ENCODE data around the gene FAM171A2. TPM values are rescaled to one million over a fixed set of nuclear protein-coding genes. Genes with fewer than 3 reads are reported as not detected.
"Not testable (repeated sequence)": the region's sequence is repeated elsewhere in the genome, so short reads cannot be mapped to it uniquely, and the experiment has no call there.

Gene FAM171A2
- total RNA-seq, 1 experiment from 2014 or later: 1.9 TPM

DNA sequence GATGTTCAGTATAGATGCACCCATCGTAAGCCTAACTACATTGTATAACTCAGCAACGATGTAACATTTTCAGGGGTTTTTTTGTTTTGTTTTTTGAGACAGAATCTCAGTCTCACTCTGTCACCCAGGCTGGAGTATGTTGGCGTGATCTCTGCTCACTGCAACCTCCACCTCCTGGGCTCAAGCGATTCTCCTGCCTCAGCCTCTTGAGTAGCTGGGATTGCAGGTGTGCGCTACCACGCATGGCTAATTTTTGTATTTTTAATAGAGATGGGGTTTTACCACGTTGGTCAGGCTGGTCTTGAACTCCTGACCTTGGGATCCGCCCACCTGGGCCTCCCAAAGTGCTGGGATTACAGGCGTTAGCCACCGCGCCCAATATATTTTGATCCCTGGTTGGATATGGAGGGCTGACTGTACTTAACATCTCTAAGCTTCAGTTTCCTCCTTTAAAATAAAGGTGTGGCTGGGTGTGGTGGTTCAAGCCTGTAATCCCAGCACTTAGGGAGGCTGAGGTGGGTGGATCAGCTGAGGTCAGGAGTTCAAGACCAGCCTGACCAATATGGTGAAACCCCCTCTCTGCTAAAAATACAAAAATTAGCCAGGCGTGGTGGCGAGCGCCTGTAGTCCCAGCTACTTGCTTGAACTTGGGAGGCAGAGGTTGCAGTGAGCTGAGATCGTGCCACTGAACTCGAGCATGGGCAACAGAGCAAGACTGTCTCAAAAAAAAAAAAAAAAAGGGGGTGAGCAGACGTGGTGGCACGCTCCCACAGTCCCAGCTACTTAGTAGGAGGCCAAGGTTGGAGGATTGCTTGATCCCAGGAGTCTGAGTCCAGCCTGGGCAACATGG lies 16.2 kb downstream of the FAM171A2 start:
- DNase-seq (ENCODE audit: low read depth): not testable (repeated sequence)

DNA sequence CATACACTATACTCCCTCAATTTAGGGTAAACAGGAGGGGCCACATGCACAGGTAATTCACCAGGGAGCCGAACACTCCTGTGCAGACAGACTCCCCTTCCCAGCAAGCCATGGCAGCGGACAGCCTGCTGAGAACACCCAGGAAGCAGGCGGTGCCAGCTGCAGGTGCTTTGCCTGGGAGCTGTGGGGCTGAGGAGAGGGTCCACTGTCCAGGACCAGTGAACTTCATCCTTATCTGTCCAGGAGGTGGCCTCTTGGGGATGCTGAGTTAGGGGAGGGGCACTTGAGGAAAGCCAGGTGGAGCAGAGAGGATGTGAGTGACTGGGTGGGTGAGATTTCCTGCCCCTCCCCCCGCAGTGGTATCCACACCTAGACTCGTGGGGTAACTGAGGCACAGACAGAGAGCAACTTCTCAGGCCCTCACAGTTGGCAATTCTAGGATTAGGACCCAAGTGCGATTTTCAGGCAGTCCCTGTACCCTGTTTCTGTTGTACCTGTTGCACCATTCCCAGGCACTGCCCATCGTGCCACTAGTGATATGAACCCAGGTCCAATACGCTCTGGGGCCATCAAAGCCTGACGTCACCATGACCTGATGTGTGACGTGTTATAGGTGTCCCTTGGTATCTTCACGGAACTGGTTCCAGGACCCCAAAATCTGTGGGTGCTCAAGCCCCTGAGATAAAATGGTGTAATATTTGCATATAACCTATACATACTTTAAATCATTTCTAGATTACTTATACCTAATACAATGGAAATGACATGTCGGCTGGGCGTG lies 17.4 kb downstream of the FAM171A2 start:
- no peak for DNase-seq (ENCODE audit: low read depth)

DNA sequence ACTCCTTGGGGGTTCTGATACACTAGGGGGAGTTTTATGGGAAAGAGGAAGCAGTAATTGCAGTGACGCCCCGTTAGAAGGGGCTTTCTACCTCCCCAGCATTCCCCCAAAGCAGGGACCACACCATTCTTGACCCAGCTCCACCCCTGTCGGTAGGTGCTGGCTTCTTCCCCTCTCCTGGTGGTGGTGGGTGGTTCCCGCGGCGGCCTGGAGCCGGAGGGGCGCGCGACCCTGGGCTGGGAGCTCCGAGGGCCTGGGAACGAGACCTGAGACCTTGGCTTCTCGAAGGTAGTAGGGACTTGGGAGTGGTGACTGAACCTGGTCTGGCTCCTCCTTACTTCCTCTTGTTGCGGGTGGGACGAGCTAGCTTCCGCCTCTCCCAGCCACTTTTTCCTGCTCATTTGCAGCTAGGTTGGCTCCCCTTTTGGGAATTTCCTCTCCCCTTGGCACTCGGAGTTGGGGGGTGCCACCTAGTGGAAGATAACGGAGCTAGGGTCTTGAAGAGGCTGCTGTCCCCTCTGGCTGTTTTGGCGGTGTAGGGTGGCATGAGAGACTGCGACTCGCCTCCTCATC lies 18.1 kb downstream of the FAM171A2 start:
- DNase-seq (ENCODE audit: low read depth): peak; percentile 69

- DNase-seq (ENCODE audit: low read depth): peak; percentile 98
Observed at GRCh38 chr17:44344939-44345453, 18.7 kb downstream of the FAM171A2 start, which contains the start of gene GRN. TSS of gene GRN (plus strand) at chr17:44345302. CDS start at chr17:44349165, 3,863 bp downstream.

GRCh38 chr17:44343510-44344209 lies 20.0 kb downstream of the FAM171A2 start:
- DNase-seq (ENCODE audit: low read depth): no peak

- DNase-seq (ENCODE audit: low read depth): not testable (repeated sequence)
Observed at GRCh38 chr17:44340553-44340952, 23.1 kb downstream of the FAM171A2 start.

DNA sequence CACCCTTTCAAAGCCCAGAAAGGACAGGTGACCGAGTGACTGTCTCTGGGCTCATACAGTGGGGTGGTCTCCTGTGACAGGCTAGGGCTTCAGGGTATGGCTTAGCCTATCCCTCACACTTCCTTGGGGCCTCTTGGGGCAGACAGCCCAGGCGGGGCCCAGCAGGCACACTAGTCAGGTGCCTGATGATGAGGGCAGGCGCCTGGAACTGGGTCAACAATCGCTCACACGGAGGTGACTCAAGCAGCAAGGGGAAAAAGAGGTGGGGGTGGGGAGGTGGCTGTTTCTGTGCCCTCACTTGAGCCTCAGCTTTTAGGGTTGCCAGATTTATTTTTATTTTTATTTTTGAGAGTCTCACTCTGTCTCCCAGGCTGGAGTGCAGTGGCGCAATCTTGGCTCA lies 25.0 kb downstream of the FAM171A2 start:
- DNase-seq (ENCODE audit: low read depth): no peak

DNA sequence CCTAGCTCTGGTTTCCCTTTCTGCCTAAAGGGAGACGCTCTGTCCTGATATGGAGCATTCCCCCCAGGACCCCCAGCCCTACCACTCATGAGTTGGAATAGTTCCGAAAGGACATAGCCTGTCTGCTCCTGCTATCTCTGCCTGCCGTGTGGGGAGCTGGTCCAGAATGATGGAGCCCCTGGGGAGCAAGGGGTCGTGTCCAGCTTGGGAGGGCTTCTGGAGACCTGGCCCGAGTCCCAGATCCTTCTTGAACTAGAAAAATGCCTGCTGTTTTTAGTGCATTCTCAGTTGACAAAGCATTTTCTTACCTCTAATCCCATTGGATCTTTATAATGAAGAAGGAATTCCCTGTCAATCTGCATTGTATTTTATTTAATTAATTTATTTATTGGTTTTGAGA lies 27.7 kb downstream of the FAM171A2 start:
- no peak for DNase-seq (ENCODE audit: low read depth)

DNA sequence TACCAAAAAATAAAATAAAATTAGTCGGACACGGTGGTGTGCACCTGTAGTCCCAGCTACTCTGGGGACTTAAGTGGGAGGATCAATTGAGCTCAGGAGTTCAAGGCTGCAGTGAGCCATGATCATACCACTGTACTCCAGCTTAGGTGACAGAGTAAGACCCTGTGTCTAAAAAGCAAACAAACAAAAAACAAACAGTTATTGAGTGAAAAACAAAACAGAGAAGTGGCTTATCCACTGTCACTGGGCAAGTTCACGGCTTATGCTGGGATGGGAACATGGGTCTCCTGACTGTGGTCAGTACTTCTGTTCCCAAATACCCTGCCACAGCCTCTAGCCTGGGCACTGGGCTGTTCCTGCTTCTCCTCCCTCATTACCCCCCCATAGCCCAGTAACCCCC lies 28.1 kb downstream of the FAM171A2 start:
- no peak for DNase-seq (ENCODE audit: low read depth)

GRCh38 chr17:44334727-44335126 lies 28.9 kb downstream of the FAM171A2 start:
- no peak for DNase-seq (ENCODE audit: low read depth)

GRCh38 chr17:44334315-44334714 lies 29.3 kb downstream of the FAM171A2 start:
- no peak for DNase-seq (ENCODE audit: low read depth)

DNA sequence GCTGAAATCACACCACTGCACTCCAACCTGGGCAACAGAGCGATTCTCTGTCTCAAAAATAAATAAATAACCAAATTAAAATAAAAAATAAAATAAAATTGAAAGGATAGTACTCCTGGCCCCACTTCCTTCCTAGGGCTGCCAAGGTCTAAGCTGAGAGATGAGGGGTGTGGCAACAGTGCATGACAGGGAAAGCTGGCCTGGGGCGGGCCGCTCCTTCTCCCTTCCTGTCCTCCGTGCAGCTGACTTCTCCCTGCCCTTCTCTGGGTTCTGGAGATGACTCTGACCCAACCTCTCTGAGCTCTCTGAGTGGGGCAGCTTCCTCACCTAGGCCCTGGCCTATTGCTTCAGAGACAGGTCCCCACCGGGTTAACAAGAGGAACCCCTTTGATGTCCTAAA lies 30.3 kb downstream of the FAM171A2 start:
- no peak for DNase-seq (ENCODE audit: low read depth)

- DNase-seq (ENCODE audit: low read depth): peak; percentile 62
Observed at GRCh38 chr17:44331249-44331760, 32.3 kb downstream of the FAM171A2 start.

DNA sequence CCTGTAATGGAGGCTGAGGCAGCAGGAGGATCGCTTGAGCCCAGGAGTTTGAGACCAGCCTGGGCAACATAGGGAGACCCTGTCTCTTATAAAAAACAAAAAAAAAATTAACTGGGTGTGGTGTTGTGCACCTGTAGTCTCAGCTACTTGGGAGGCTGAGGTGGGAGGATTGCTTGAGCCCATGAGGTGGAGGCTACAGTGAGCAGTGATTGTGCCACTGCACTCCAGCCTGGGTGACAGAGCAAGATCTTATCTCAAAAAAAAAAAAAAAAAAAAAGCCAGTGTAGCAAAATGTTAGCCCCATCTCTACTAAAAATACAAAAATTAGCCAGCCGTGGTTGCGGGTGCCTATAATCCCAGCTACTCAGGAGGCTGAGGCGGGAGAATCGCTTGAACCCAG lies 33.4 kb downstream of the FAM171A2 start:
- not testable (repeated sequence) for DNase-seq (ENCODE audit: low read depth)

DNA sequence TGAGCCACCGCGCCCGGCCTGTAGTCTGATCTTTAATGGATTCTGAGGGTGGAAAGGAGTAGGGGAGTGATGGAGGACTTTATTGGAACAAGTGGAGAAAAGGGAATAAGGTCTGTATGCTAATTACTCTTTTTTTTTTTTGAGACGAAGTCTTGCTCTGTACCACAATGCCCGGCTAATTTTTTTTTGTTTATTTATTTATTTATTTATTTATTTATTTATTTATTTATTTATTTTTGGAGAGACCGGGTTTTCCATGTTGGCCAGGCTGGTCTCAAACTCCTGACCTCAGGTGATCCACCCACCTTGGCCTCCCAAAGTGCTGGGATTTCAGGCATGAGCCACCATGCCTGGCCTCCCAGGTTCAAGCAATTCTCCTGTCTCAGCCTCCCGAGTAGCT lies 34.1 kb downstream of the FAM171A2 start:
- DNase-seq (ENCODE audit: low read depth): not testable (repeated sequence)

DNA sequence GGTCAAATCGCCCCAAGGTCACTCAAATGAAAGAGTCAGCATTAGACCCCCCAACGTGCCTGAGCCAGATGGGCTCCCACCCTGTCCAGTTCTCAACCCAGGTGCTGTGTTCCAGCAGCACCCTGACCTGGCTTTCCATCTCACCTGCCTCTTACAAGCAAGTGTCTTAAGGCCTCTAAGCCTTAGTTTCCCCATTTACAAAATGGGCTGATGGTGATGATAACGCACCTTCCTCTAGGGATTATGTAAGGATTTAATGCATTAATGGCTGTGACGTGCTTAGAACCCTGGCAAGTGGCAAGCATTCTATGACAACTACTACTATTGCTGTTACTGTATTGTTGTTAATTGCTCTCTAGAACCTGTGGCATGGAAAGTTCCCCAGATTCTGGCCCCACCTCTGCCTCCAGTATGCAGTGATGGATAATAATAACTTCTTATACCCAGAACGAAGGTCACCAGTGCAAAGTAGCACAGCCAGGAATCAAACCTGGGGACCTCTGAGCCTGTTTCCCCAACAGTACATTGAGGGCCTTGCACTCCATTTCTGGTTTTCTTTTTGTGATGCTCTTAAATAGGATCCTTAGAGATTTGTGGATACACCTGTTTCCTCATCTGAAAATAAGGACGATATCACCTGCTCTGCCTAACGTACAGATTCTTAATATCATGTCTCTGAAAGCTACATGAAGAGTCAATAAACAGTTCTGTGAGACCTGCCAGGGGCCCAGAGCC lies 35.8 kb downstream of the FAM171A2 start:
- DNase-seq (ENCODE audit: low read depth): no peak

DNA sequence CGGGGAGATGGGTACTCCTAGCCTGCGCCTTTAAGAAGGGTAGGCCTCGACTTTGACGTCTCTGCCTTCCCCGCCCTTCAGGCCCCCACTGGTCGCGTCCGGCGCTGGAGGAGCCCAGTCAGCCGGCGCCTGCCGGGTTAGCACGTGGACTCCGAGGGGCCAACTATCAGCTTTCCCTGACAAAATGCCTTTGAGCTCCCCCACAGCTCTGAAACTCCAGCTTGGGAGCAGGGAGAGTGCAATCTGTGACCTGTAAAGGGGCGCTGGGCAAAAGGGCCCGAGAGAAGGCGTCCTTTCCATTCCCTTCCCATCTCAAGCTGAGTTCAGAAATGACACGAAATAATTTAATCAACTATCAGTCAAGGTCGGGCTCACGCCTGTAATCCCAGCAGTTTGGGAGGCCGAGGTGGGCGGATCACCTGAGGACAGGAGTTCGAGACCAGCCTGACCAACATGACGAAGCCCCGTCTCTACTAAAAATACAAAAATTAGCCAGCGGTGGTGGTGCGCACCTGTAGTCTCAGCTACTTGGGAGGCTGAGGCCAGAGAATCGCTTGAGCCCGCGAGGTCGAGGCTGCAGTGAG lies 36.7 kb downstream of the FAM171A2 start:
- peak; percentile 96 for DNase-seq (ENCODE audit: low read depth)

DNA sequence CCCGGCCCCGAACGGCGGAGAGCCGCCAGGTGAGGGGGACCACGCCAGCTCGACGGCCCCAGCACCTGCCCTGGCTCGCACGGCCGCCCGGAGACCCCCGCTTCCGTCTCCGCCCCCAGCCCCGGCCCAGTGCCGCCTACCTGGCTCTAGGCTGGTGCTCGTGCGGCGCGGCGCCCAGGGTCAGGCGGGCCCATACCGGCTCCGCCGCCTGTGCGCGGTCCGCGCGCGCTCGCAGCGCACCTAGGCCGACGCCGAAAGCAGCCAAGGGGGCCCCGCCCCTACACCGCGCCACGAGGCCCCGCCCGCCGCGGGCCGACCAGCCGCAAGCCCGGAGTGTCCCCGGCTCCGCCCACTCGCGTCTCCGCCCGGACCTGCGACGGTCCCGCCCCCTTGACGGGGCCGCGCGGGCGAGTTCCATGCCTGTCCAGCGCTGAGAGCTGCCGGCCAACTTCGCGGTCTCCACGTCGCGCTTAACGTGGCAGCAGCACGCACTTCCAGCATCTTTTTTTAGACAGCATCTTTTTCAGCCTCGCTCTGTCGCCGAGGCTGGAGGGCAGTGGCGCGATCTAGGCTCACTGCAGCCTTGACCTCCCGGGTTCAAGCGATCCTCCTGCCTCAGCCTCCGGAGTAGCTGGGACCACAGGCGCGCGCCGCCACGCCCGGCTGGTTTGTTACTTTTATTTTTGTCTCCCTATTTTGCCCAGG lies 38.9 kb downstream of the FAM171A2 start, which contains the start of gene SLC25A39:
TSS of gene SLC25A39 (minus strand) at position 253 of the 705 bp plus-strand sequence. CDS start 1,261 bp downstream, outside the sequence.
- peak; percentile 88 for DNase-seq (ENCODE audit: low read depth)

GRCh38 chr17:44324092-44324570 lies 39.5 kb downstream of the FAM171A2 start:
- DNase-seq (ENCODE audit: low read depth): no peak

Data from RPMI7951 (cell line).